Renal cortex interstitium (tissue), 11 donors: ENCODE measurements around the gene GABARAPL2. TPM values are rescaled to one million over a fixed set of nuclear protein-coding genes. Genes with fewer than 3 reads are reported as not detected.
"Not testable (repeated sequence)": the region's sequence is repeated elsewhere in the genome, so short reads cannot be mapped to it uniquely, and the experiment has no call there.

Experiments
- DNase-seq, 11 donors: peaks; one replicate each; pipeline ENCODE4 v3.0.0-alpha.2; 2013; ENCODE audit warnings: low read depth in 9 of 11, low spot score in 4 of 11; ENCODE audit errors: extremely low read depth in 1 of 11
- polyA plus RNA-seq, 3 donors: library from polyadenylated mRNA; unstranded; fragments of 120-200 nt; gene quantifications; one replicate each; pipeline ENCODE4 v1.2.1, GENCODE V29; 2013; ENCODE audit not compliant: insufficient read length in 3 of 3

Gene GABARAPL2
- polyA plus RNA-seq, 3 donors = 171 to 185 (median 175) TPM

GRCh38 chr16:75573955-75574354 lies 7.8 kb downstream of the GABARAPL2 start:
- DNase-seq = no peak

- no peak for DNase-seq
Observed at GRCh38 chr16:75575958-75576357, 9.8 kb downstream of the GABARAPL2 start.

GRCh38 chr16:75576384-75576811 lies 10.2 kb downstream of the GABARAPL2 start:
- DNase-seq = no peak

- no peak for DNase-seq
Observed at GRCh38 chr16:75578212-75578611, 12.0 kb downstream of the GABARAPL2 start.

GRCh38 chr16:75578725-75579124 lies 12.5 kb downstream of the GABARAPL2 start:
- DNase-seq = no peak

GRCh38 chr16:75579281-75579834 lies 13.2 kb downstream of the GABARAPL2 start:
- DNase-seq = no peak

- DNase-seq = no peak
Observed at GRCh38 chr16:75584108-75584507, 17.9 kb downstream of the GABARAPL2 start.

GRCh38 chr16:75588716-75589115 lies 22.5 kb downstream of the GABARAPL2 start:
- no peak for DNase-seq

- no peak for DNase-seq
Observed at GRCh38 chr16:75589306-75589705, 23.1 kb downstream of the GABARAPL2 start.

GRCh38 chr16:75590920-75591843 lies 25.0 kb downstream of the GABARAPL2 start:
- peak in 1 of 11 donors; percentile 10 for DNase-seq

GRCh38 chr16:75591927-75592326 lies 25.7 kb downstream of the GABARAPL2 start:
- not testable (repeated sequence) for DNase-seq

- DNase-seq = no peak
Observed at GRCh38 chr16:75593308-75593707, 27.1 kb downstream of the GABARAPL2 start.

GRCh38 chr16:75593825-75594820 lies 27.9 kb downstream of the GABARAPL2 start:
- no peak for DNase-seq

- no peak for DNase-seq
Observed at GRCh38 chr16:75599452-75600277, 33.5 kb downstream of the GABARAPL2 start.

GRCh38 chr16:75603241-75603640 lies 37.1 kb downstream of the GABARAPL2 start:
- no peak for DNase-seq

- DNase-seq = no peak
Observed at GRCh38 chr16:75606507-75606906, 40.3 kb downstream of the GABARAPL2 start.

- DNase-seq = no peak
Observed at GRCh38 chr16:75614066-75614897, 48.1 kb downstream of the GABARAPL2 start.

- DNase-seq = no peak
Observed at GRCh38 chr16:75615619-75616018, 49.4 kb downstream of the GABARAPL2 start.
